Activated T-cell treated with anti-CD3 and anti-CD28 coated beads for 24 hours (primary cell): ENCODE results near the gene EIF4E2.
"Not testable (repeated sequence)": the region's sequence is repeated elsewhere in the genome, so short reads cannot be mapped to it uniquely, and the experiment has no call there.

Experiments
- DNase-seq: peaks from one replicate; pipeline ENCODE4 v3.0.0-alpha.2; 2020; ENCODE audit warnings: low read depth

The EIF4E2 gene

GRCh38 chr2:232522623-232523401 lies 27.7 kb upstream of the EIF4E2 start:
- no peak for DNase-seq

DNA sequence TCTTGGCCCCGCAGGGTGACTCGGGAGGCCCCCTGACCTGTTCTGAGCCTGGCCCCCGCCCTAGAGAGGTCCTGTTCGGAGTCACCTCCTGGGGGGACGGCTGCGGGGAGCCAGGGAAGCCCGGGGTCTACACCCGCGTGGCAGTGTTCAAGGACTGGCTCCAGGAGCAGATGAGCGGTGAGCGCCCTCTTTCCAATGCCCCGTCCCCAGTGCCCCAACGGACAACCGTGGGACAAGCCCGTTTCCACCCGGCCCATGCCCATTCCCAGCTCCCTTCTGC lies 27.1 kb upstream of the EIF4E2 start:
- no peak for DNase-seq

DNA sequence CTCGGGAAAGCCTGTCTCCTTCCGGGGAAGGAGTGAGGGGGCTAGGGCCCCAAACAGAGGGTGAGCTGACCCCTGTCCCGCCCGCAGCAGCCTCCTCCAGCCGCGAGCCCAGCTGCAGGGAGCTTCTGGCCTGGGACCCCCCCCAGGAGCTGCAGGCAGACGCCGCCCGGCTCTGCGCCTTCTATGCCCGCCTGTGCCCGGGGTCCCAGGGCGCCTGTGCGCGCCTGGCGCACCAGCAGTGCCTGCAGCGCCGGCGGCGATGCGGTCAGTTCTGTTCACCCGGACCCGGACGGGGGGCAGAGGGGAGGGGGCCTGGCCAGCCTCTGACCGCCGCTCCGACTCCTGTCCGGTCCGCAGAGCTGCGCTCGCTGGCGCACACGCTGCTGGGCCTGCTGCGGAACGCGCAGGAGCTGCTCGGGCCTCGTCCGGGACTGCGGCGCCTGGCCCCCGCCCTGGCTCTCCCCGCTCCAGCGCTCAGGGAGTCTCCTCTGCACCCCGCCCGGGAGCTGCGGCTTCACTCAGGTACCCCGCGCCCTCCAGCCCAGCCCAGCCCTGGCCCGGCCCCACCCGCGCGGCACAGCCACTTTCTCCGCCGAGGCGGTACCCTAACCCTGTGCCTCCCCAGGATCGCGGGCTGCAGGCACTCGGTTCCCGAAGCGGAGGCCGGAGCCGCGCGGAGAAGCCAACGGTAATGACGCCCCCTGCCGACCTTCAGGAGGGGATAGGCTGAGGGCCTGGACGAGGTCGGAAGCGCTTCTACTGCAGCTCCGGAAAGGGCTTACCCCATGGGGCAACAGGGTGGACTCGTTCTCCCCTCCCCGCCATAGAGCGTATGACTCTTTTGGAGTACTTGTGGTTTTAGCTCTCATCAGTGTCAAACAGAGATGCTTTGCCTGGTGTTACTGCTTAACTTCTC lies 26.5 kb upstream of the EIF4E2 start:
- no peak for DNase-seq

- DNase-seq: no peak
Measured at GRCh38 chr2:232524771-232525170, 25.7 kb upstream of the EIF4E2 start.

- no peak for DNase-seq
Measured at GRCh38 chr2:232525199-232525598, 25.3 kb upstream of the EIF4E2 start.

GRCh38 chr2:232525791-232526371 lies 24.6 kb upstream of the EIF4E2 start, which contains the start of gene CHRND:
CHRND (plus strand) TSS chr2:232526160; CDS start chr2:232526216, 56 bp downstream.
- DNase-seq: no peak

GRCh38 chr2:232526372-232526941 lies 24.0 kb upstream of the EIF4E2 start:
- no peak for DNase-seq

DNA sequence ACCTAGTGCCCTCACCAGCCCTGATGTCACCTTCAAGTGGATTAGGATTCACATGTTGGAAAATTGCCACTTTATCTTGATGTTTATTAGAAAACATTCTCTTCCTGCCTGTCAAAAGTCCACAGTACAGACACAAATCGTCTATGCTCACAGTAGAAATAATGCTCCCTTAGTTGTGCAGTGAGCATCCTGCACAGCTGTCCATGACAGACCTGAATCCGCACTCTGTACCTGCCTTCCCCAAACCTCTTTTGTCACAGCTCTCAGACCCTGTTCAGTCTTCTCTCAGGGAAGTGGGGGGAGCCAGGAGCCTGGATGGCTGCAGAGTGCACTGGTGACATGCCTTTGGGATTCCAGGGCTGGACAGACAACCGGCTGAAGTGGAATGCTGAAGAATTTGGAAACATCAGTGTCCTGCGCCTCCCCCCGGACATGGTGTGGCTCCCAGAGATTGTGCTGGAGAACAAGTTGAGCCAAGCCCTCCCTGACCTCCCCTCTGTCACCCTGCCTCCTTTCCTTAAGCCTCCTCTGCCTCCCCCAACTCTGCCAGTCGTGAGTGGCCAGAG lies 22.5 kb upstream of the EIF4E2 start:
- DNase-seq: no peak

GRCh38 chr2:232528746-232529460 lies 21.6 kb upstream of the EIF4E2 start:
- DNase-seq: no peak

- DNase-seq: no peak
Measured at GRCh38 chr2:232529806-232530547, 20.5 kb upstream of the EIF4E2 start.

DNA sequence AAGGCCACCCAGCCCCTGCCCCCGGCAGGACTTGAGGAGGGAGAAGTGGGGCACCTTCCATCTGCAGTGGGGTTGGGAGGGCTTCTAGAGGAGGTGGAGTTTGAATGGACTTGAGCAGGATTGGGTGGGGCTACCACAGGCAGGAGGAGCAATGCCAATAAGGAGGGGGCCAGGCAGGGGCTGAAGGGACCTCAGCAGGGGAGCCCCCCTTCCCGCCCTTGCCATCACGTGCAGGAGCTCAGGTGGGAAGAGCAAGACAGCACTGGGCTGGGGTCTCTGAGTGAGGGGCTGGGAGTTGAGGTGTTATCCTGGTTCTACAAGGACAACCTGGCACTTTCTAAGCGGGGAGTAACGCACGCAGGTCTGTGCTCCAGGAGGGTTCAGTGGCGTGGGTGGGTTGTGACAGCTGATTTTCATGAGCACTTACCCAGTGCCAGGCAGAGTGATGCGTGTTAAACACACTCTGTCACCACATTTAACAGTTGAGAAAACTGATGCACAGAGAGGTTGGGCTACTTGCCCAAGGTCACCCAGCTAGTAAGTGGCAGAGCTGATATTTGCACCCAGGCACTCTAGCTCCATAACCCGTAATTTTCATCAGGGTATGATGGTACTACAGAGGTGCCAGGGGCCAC lies 19.7 kb upstream of the EIF4E2 start:
- DNase-seq: no peak

DNA sequence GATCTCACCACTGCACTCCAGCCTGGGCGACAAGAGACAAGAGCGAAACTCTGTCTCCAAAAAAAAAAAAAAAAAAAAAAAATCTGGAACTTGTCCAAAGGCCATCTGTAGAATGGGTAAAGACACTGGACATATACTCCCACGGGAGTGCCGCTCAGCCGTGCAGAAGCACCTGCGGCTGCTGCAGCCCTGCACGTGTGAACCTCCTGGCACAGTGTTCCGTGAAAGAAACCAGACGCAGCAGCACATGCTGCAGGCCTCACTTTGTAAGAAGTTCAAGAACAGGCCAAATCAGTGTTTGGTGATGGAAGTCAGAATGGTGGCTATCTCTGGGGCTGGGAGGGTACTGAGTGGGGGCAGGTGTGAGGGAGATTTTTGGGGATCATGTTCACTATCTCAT lies 18.1 kb upstream of the EIF4E2 start:
- no peak for DNase-seq

GRCh38 chr2:232532821-232533220 lies 17.7 kb upstream of the EIF4E2 start:
- DNase-seq: not testable (repeated sequence)

DNA sequence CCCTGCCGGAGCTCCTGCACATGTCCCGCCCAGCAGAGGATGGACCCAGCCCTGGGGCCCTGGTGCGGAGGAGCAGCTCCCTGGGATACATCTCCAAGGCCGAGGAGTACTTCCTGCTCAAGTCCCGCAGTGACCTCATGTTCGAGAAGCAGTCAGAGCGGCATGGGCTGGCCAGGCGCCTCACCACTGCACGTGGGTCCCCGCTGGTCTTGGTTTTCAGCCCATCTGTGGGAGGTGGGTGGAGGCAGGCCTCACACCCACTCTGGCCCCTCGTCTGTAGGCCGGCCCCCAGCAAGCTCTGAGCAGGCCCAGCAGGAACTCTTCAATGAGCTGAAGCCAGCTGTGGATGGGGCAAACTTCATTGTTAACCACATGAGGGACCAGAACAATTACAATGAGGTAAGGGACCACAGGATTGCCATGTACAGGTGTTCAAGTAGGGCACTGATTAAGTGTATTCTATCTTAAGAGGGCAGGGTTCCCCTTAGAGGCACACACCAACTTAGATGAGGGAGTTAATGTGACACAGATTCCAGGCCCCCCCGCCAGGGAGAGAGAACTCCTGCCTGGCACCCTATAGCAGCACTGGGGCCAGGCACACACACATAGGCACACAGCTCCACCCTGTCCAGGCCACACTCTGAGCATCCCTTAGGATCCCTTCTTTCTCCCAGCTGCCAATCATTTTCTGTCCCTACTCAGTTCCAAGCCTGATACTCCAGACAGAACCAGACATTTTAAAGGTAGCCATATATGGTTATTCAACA lies 16.4 kb upstream of the EIF4E2 start:
- no peak for DNase-seq

DNA sequence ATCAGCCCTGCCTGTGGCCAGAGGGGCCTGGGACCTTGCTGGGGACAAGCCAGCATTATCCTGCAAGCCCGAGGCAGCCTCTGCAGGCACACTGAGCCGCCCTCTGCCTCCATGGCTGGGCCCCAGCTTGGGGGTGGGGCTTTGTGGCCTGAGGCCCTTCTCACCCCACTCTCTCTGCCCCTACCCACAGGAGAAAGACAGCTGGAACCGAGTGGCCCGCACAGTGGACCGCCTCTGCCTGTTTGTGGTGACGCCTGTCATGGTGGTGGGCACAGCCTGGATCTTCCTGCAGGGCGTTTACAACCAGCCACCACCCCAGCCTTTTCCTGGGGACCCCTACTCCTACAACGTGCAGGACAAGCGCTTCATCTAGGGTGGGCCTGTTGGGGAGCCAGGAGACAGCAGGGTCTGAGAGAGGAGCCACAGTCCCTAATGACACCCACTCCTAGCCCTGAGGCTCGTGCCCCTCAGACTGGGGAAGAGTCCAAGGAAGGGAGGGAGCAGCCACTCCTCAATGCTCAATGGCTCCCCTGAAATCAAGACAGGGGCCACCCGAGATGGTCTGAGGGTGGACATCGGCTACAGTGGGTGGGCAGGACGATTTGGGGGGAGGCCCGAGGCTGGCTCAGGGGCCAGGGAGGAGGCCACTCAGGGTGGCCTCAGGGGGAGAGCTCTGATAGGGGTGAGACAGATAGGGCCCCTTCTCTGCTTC lies 15.4 kb upstream of the EIF4E2 start:
- no peak for DNase-seq

DNA sequence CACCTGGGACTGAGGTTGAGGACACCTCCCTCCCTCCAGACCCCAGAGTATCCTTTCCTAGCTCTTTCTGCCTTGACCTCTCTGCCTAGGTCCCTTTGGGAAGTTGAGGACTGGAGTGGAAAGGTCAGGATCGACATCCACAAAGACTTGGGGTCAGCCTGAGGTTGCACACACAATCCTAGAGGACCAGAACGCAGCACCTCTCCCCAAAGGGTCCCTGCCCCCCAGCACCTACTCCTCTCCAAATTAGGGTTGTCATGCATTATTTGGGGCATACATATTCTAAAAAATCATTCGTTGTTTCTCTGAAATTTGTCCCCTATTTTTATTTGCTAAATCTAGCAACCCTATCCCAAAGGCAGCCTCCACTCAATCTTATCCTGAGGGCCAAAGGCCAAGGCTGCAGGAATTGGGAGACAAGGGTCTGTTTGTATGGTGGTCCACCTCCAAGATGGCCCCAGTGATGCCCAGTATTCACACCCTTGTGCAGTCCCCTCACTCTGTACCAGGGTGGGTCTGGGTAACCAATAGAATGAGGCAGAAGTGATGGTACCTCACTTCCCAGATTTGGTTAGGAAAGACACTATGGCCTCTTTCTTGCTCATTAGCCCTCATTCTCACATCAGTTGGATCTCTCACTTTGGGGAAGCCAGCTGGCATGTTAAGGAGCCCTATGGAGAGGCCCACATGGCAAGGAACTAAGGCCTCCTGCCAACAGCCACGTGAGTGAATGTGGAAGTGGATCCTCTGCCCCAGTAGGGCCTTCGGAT lies 14.5 kb upstream of the EIF4E2 start:
- DNase-seq: no peak

DNA sequence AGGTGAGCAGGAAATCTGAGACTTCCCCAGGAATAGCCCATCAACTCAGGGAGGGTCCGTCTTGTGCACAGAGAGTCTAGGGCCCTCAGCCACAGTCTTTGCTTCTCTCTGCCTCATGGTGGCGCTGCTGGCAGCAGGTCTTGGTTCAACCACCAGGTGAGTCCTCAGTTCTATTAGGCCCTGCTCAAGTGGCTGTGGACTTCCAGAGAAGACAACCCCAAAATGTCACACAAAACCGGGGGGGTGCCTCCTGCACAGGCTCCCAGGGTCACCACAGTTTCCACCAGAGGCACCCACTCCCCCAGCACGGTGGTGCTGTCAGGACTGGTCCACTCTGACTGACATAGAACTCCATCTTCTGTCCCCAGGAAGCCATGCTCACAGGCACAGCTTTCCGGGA lies 13.4 kb upstream of the EIF4E2 start:
- DNase-seq: no peak

- DNase-seq: no peak
Measured at GRCh38 chr2:232537499-232537898, 13.0 kb upstream of the EIF4E2 start.
